K562 (cell line): ENCODE results near the gene DVL2. TPM values are rescaled to one million over a fixed set of nuclear protein-coding genes. Genes with fewer than 3 reads are reported as not detected.

Source experiments
- ARID1B ChIP-seq: fragments of 450-650 bp; IDR thresholded peaks from 2 replicates; pipeline ENCODE4 v1.6.1; 2016; ENCODE audit warnings: antibody characterized with exemption, mild to moderate bottlenecking, inconsistent platforms
- BRD9 ChIP-seq: fragments of 450-650 bp; IDR thresholded peaks from 2 replicates; pipeline ENCODE4 v1.6.1; 2018; ENCODE audit warnings: low read depth; ENCODE audit not compliant: partially characterized antibody
- CCNT2 ChIP-seq: IDR thresholded peaks from 2 replicates; pipeline ENCODE4 v1.6.1; 2011; ENCODE audit warnings: borderline replicate concordance, low read depth, mild to moderate bottlenecking, moderate library complexity, mixed read lengths, low read length; ENCODE audit not compliant: insufficient read length; ENCODE audit errors: extremely low read depth
- CHD1 ChIP-seq: fragments of 200-600 bp; sonication (generic); IDR thresholded peaks from one replicate; pipeline ENCODE4 v1.6.1; 2012; ENCODE audit warnings: mild to moderate bottlenecking, moderate library complexity, low read length, inconsistent platforms
- DPF2 ChIP-seq: fragments of 450-650 bp; IDR thresholded peaks from 2 replicates; pipeline ENCODE4 v1.6.1; 2016
- FOXK2 ChIP-seq, 2 experiments: fragments of 450-650 bp; IDR thresholded peaks in 1 of 2; conservative IDR thresholded peaks in 1 of 2; 2 replicates each; pipeline ENCODE4 v1.6.1; 2016; ENCODE audit warnings: low read depth in 2 of 2, mild to moderate bottlenecking in 1 of 2
- FOXP1 ChIP-seq: sonication (generic); formaldehyde crosslinking; IDR thresholded peaks from 2 replicates; pipeline ENCODE4 v1.8.0; 2022; ENCODE audit warnings: mild to moderate bottlenecking, missing genetic modification reagents
- GABPA ChIP-seq: fragments of 200-800 bp; sonication (Bioruptor generic); conservative IDR thresholded peaks from 2 replicates; pipeline ENCODE4 v1.6.1; 2016; ENCODE audit warnings: low read depth, missing genetic modification characterization, missing compliant biosample characterization
- GATAD2B ChIP-seq: fragments of 450-650 bp; IDR thresholded peaks from 2 replicates; pipeline ENCODE4 v1.6.1; 2017; ENCODE audit warnings: mild to moderate bottlenecking, borderline replicate concordance
- HDAC2 ChIP-seq: fragments of 450-650 bp; IDR thresholded peaks from 2 replicates; pipeline ENCODE4 v1.6.1; 2016; ENCODE audit warnings: mild to moderate bottlenecking
- MBD2 ChIP-seq: sonication (generic); IDR thresholded peaks from 2 replicates; pipeline ENCODE4 v1.6.1; 2016; ENCODE audit warnings: low read depth, borderline replicate concordance
- NBN ChIP-seq: fragments of 450-650 bp; IDR thresholded peaks from 2 replicates; pipeline ENCODE4 v1.6.1; 2016; ENCODE audit warnings: low read depth, mild to moderate bottlenecking
- SIN3B ChIP-seq: fragments of 450-650 bp; IDR thresholded peaks from 2 replicates; pipeline ENCODE4 v1.6.1; 2017; ENCODE audit warnings: low read depth, mild to moderate bottlenecking, moderate library complexity
- SRSF7 ChIP-seq: fragments of 200-400 bp; formaldehyde crosslinking; optimal IDR thresholded peaks from 2 replicates; pipeline ENCODE3; 2017; ENCODE audit warnings: mild to moderate bottlenecking, low read depth, low read length
- TEAD2 ChIP-seq: fragments of 450-650 bp; IDR thresholded peaks from 2 replicates; pipeline ENCODE4 v1.6.1; 2016; ENCODE audit warnings: missing genetic modification characterization, control low read depth, missing compliant biosample characterization
- ZNF174 ChIP-seq: fragments of 250-450 bp; sonication (Bioruptor Pico); IDR thresholded peaks from 2 replicates; pipeline ENCODE4 v1.4.0; 2020; ENCODE audit warnings: mild to moderate bottlenecking
- ZNF274 ChIP-seq: IDR thresholded peaks from 2 replicates; pipeline ENCODE4 v1.6.1; 2011; ENCODE audit warnings: low read depth, mild to moderate bottlenecking, low read length, moderate library complexity, borderline replicate concordance
- polyA plus RNA-seq, 8 experiments: library from polyadenylated mRNA; depleted of rRNA in 4 of 8; stranded (reverse) in 5 of 8; unstranded in 3 of 8; fragments of >200 nt; fragmentation: Nextera tagmentation in 2 of 8; fragmentation: Illumina TruSeq in 1 of 8; extraction: Ambion mirVana in 2 of 8; extraction: Trizol in 1 of 8; gene quantifications; 2 replicates each; pipeline versions ENCODE4 v1.2.1 to v1.2.3, GENCODE V29; 2011 to 2014; ENCODE audit warnings: inconsistent platforms in 1 of 8, missing spikeins in 1 of 8
- total RNA-seq, 7 experiments: library from RNA; depleted of rRNA in 6 of 7; stranded (reverse); fragments of >200 nt in 6 of 7; fragmentation: Illumina TruSeq in 2 of 7; extraction: Trizol in 2 of 7; gene quantifications; 2 replicates each; pipeline versions ENCODE4 v1.2.1 to v1.2.3, GENCODE V29; 2011 to 2021; ENCODE audit warnings: low replicate concordance in 1 of 7
- TF ChIP-seq, protein P1 (sequence below): fragments of 250-450 bp; sonication (Bioruptor Pico); IDR thresholded peaks from 2 replicates; pipeline ENCODE4 v1.4.0; 2020; ENCODE audit warnings: mild to moderate bottlenecking, moderate library complexity
- TF ChIP-seq, protein P2 (sequence below): fragments of 450-650 bp; IDR thresholded peaks from 2 replicates; pipeline ENCODE4 v1.6.1; 2016; ENCODE audit warnings: borderline replicate concordance
- TF ChIP-seq, protein P3 (sequence below): fragments of 450-650 bp; formaldehyde crosslinking; IDR thresholded peaks from 2 replicates; pipeline ENCODE4 v1.4.0; 2020; ENCODE audit warnings: mild to moderate bottlenecking, moderate library complexity

The DVL2 gene
- total and polyA plus RNA-seq, 9 of the 15 experiments (the other 6 are each of a cell fraction or from before 2014, with no cell fraction given), result 1.3 to 49.5 (median 24.3) TPM

DNA sequence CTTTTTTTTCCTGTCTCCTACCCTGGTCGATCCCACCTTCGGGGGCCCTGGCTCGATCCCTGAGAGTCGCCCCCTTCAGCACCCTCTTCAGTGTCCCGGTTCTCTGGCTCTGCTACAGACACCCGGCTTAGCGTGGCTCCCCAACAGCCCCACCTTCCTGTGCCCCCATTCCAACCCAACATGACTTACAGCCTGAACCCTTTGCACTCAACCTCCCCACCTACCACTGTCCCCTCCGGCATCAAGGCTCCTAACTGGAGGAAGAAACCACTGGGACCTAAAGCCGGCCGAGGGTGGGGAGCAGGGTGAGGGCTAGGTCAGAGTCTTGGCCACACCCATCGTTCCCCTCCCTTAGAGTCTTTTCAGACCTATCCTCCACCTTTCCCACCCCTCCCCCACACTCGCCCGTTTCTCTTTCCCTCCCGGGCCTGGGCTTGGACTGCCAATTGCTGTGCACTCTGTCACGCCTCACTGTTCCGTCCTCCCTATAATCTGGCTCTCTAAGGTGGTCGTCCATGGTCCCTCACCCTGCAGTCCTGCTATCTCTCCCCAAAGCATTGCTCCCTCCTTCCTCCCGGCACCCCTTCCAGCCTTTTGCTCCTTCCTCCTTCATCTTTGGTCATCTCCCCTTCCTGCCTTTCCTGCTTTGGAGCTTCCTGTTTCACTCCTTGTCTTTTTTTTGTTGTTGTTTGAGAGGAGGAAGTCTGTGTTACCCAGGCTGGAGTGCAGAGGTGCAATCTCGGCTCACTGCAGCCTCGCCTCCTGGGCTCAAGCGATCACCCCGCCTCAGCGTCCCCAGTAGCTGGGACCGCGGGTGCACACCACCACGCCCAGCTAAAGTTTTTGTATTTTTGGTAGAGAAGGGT is 28.9 kb upstream of the DVL2 start (continued):
- TF ChIP-seq, protein P1, sequence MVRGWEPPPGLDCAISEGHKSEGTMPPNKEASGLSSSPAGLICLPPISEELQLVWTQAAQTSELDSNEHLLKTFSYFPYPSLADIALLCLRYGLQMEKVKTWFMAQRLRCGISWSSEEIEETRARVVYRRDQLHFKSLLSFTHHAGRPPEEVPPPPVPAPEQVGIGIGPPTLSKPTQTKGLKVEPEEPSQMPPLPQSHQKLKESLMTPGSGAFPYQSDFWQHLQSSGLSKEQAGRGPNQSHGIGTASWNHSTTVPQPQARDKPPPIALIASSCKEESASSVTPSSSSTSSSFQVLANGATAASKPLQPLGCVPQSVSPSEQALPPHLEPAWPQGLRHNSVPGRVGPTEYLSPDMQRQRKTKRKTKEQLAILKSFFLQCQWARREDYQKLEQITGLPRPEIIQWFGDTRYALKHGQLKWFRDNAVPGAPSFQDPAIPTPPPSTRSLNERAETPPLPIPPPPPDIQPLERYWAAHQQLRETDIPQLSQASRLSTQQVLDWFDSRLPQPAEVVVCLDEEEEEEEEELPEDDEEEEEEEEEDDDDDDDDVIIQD (CRISPR knock-in tag), result no peak
- no peak for TF ChIP-seq GATAD2B
- TF ChIP-seq NBN, result peak; percentile 70; the same call in 1 of the 2 replicates
- TF ChIP-seq, protein P2, sequence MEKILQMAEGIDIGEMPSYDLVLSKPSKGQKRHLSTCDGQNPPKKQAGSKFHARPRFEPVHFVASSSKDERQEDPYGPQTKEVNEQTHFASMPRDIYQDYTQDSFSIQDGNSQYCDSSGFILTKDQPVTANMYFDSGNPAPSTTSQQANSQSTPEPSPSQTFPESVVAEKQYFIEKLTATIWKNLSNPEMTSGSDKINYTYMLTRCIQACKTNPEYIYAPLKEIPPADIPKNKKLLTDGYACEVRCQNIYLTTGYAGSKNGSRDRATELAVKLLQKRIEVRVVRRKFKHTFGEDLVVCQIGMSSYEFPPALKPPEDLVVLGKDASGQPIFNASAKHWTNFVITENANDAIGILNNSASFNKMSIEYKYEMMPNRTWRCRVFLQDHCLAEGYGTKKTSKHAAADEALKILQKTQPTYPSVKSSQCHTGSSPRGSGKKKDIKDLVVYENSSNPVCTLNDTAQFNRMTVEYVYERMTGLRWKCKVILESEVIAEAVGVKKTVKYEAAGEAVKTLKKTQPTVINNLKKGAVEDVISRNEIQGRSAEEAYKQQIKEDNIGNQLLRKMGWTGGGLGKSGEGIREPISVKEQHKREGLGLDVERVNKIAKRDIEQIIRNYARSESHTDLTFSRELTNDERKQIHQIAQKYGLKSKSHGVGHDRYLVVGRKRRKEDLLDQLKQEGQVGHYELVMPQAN, result peak; percentile 27; the same call in 1 of the 2 replicates
- no peak for TF ChIP-seq CHD1
- TF ChIP-seq CCNT2, result no peak
- no peak for TF ChIP-seq ZNF174 (CRISPR knock-in tag)
- no peak for TF ChIP-seq TEAD2 (tag)
- no peak for TF ChIP-seq ZNF274
- TF ChIP-seq FOXP1, result 0 out of 2 replicates have a peak, but pooled peaks have one; percentile 53
- TF ChIP-seq, protein P3, sequence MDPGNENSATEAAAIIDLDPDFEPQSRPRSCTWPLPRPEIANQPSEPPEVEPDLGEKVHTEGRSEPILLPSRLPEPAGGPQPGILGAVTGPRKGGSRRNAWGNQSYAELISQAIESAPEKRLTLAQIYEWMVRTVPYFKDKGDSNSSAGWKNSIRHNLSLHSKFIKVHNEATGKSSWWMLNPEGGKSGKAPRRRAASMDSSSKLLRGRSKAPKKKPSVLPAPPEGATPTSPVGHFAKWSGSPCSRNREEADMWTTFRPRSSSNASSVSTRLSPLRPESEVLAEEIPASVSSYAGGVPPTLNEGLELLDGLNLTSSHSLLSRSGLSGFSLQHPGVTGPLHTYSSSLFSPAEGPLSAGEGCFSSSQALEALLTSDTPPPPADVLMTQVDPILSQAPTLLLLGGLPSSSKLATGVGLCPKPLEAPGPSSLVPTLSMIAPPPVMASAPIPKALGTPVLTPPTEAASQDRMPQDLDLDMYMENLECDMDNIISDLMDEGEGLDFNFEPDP (CRISPR knock-in tag), result no peak
- no peak for TF ChIP-seq SRSF7
- 0 out of 2 replicates have a peak, but pooled peaks have one; percentile 36 for TF ChIP-seq MBD2
- 0 out of 2 replicates have a peak, but pooled peaks have one; percentile 35 for TF ChIP-seq GABPA
- TF ChIP-seq ARID1B, result peak; percentile 65; the same call in 1 of the 2 replicates
- TF ChIP-seq HDAC2, result peak; percentile 76
- TF ChIP-seq FOXK2 (conservative IDR thresholded peaks at IDR 0.05 in 1 of 2, IDR thresholded peaks at IDR 0.05 in 1 of 2; ENCODE audit: low read depth in 2 of 2), result peak; percentile 66 to 69; a peak in 3 of 4 replicates
- peak; percentile 92 for TF ChIP-seq BRD9
- no peak for TF ChIP-seq SIN3B
- peak; percentile 70 for TF ChIP-seq DPF2
